ENCODE measurements around the gene CC2D2A. TPM values are rescaled to one million over a fixed set of nuclear protein-coding genes. Genes with fewer than 3 reads are reported as not detected.

CC2D2A gene
- total RNA-seq: 9.6 TPM

GRCh38 chr4:15469402-15470127 lies at the start of gene CC2D2A:
Gene CC2D2A (plus strand): TSS chr4:15469882. CDS start chr4:15475933, 6,051 bp downstream.
- peak; percentile 59 for ATAC-seq

GRCh38 chr4:15420642-15421041 lies 49.0 kb upstream of the CC2D2A start:
- ATAC-seq: no peak

- no peak for ATAC-seq
These were observed 46.4 kb upstream of the CC2D2A start for GRCh38 chr4:15423285-15423711.

GRCh38 chr4:15425520-15425919 lies 44.2 kb upstream of the CC2D2A start:
- ATAC-seq: peak; percentile 96

GRCh38 chr4:15427161-15427560 lies 42.5 kb upstream of the CC2D2A start:
- ATAC-seq: no peak

GRCh38 chr4:15427701-15428100 lies 42.0 kb upstream of the CC2D2A start, which contains the start of gene C1QTNF7:
Gene C1QTNF7 (plus strand): TSS chr4:15428033. CDS start chr4:15435744, 7,711 bp downstream.
- no peak for ATAC-seq

GRCh38 chr4:15428611-15429010 lies 41.1 kb upstream of the CC2D2A start:
- peak; percentile 64 for ATAC-seq

- no peak for ATAC-seq
These were observed 35.6 kb upstream of the CC2D2A start for GRCh38 chr4:15434091-15434490.

GRCh38 chr4:15434676-15435075 lies 35.0 kb upstream of the CC2D2A start:
- ATAC-seq: no peak

GRCh38 chr4:15436513-15436912 lies 33.2 kb upstream of the CC2D2A start:
- ATAC-seq: no peak

GRCh38 chr4:15438939-15439524 lies 30.6 kb upstream of the CC2D2A start:
- peak; percentile 72 for ATAC-seq

GRCh38 chr4:15443371-15444160 lies 26.1 kb upstream of the CC2D2A start:
- no peak for ATAC-seq

GRCh38 chr4:15444276-15444675 lies 25.4 kb upstream of the CC2D2A start:
- no peak for ATAC-seq

- ATAC-seq: peak; percentile 99
These were observed 24.7 kb upstream of the CC2D2A start for GRCh38 chr4:15444879-15445547.

- peak; percentile 32 for ATAC-seq
These were observed 18.4 kb upstream of the CC2D2A start for GRCh38 chr4:15451181-15451865.

- peak; percentile 69 for ATAC-seq
These were observed 17.6 kb upstream of the CC2D2A start for GRCh38 chr4:15451866-15452765.

- no peak for ATAC-seq
These were observed 14.4 kb upstream of the CC2D2A start for GRCh38 chr4:15455290-15455689.

- ATAC-seq: peak; percentile 71
These were observed 12.1 kb upstream of the CC2D2A start for GRCh38 chr4:15457406-15458201.

- ATAC-seq: no peak
These were observed 11.1 kb upstream of the CC2D2A start for GRCh38 chr4:15458616-15459015.

GRCh38 chr4:15459706-15460105 lies 10.0 kb upstream of the CC2D2A start:
- no peak for ATAC-seq
